K562 (cell line): ENCODE results near the gene RWDD3. TPM values are rescaled to one million over a fixed set of nuclear protein-coding genes. Genes with fewer than 3 reads are reported as not detected.
A peak's percentile ranks its signal among the peaks of the same experiment; 100 is the strongest.

Experiments
- AFF1 ChIP-seq, 2 experiments: fragments of 450-650 bp; IDR thresholded peaks; 2 replicates each; pipeline ENCODE4 v1.6.1; 2018; ENCODE audit warnings: mild to moderate bottlenecking in 2 of 2, low read depth in 1 of 2; ENCODE audit not compliant: partially characterized antibody in 2 of 2
- CBX1 ChIP-seq: sonication (generic); IDR thresholded peaks from 2 replicates; pipeline ENCODE4 v1.6.1; 2016; ENCODE audit warnings: antibody characterized with exemption, low read depth, mild to moderate bottlenecking
- CEBPG ChIP-seq, 3 experiments: fragments of 200-800 bp in 1 of 3; sonication (Bioruptor generic) in 1 of 3; sonication (generic) in 1 of 3; formaldehyde crosslinking in 1 of 3; IDR thresholded peaks in 2 of 3; conservative IDR thresholded peaks in 1 of 3; 2 replicates each; pipeline versions ENCODE4 v1.6.1 to v1.8.0; 2016 to 2022; ENCODE audit warnings: missing compliant biosample characterization in 2 of 3, missing genetic modification characterization in 2 of 3, mild to moderate bottlenecking in 1 of 3, missing genetic modification reagents in 1 of 3
- DNMT1 ChIP-seq: fragments of 450-650 bp; IDR thresholded peaks from 2 replicates; pipeline ENCODE4 v1.6.1; 2016; ENCODE audit warnings: antibody characterized with exemption, mild to moderate bottlenecking
- HDAC1 ChIP-seq, 2 experiments: fragments of 450-650 bp; IDR thresholded peaks; 2 replicates each; pipeline ENCODE4 v1.6.1; 2016 to 2017; ENCODE audit warnings: inconsistent platforms in 1 of 2, mild to moderate bottlenecking in 1 of 2, moderate library complexity in 1 of 2
- KHSRP ChIP-seq: fragments of 450-650 bp; IDR thresholded peaks from 2 replicates; pipeline ENCODE4 v1.6.1; 2017
- KLF6 ChIP-seq: fragments of 250-450 bp; sonication (Bioruptor Pico); IDR thresholded peaks from 2 replicates; pipeline ENCODE4 v1.4.0; 2020; ENCODE audit warnings: mild to moderate bottlenecking, moderate library complexity, borderline replicate concordance
- NFIC ChIP-seq: fragments of 450-650 bp; IDR thresholded peaks from 2 replicates; pipeline ENCODE4 v1.6.1; 2017; ENCODE audit warnings: mild to moderate bottlenecking, inconsistent platforms
- NFXL1 ChIP-seq: fragments of 450-650 bp; formaldehyde crosslinking; IDR thresholded peaks from 2 replicates; pipeline ENCODE4 v1.4.0; 2021; ENCODE audit warnings: mild to moderate bottlenecking
- NKRF ChIP-seq: fragments of 450-650 bp; IDR thresholded peaks from 2 replicates; pipeline ENCODE4 v1.6.1; 2016; ENCODE audit warnings: borderline replicate concordance
- RBM25 ChIP-seq: fragments of 200-400 bp; formaldehyde crosslinking; IDR thresholded peaks from 2 replicates; pipeline ENCODE4 v1.6.1; 2018; ENCODE audit warnings: low read length, low read depth, moderate library complexity; ENCODE audit not compliant: severe bottlenecking
- SIN3B ChIP-seq: fragments of 450-650 bp; IDR thresholded peaks from 2 replicates; pipeline ENCODE4 v1.6.1; 2017; ENCODE audit warnings: low read depth, mild to moderate bottlenecking, moderate library complexity
- SMAD4 ChIP-seq: fragments of 250-450 bp; sonication (Bioruptor Pico); conservative IDR thresholded peaks from 2 replicates; pipeline ENCODE4 v1.8.0; 2021; ENCODE audit warnings: inconsistent platforms, mild to moderate bottlenecking, moderate library complexity
- SMC3 ChIP-seq: conservative IDR thresholded peaks from 2 replicates; pipeline ENCODE4 v1.6.1; 2011; ENCODE audit warnings: low read depth, low read length, improper control_type of control experiment; ENCODE audit not compliant: insufficient read depth
- SUPT5H ChIP-seq: fragments of 450-650 bp; IDR thresholded peaks from 2 replicates; pipeline ENCODE4 v1.6.1; 2016
- TEAD2 ChIP-seq: fragments of 450-650 bp; IDR thresholded peaks from 2 replicates; pipeline ENCODE4 v1.6.1; 2016; ENCODE audit warnings: missing genetic modification characterization, control low read depth, missing compliant biosample characterization
- YY1 ChIP-seq, 3 experiments: IDR thresholded peaks; 2 replicates each; pipeline ENCODE4 v1.6.1; 2011; ENCODE audit warnings: low read length in 2 of 3, mild to moderate bottlenecking in 2 of 3, moderate library complexity in 2 of 3, borderline replicate concordance in 1 of 3, control low read depth in 1 of 3, low read depth in 1 of 3; ENCODE audit not compliant: insufficient read depth in 3 of 3, insufficient replicate concordance in 2 of 3, control insufficient read depth in 1 of 3, insufficient read length in 1 of 3; ENCODE audit errors: extremely low read depth in 1 of 3
- polyA plus RNA-seq, 8 experiments: library from polyadenylated mRNA; depleted of rRNA in 4 of 8; stranded (reverse) in 5 of 8; unstranded in 3 of 8; fragments of >200 nt; fragmentation: Nextera tagmentation in 2 of 8; fragmentation: Illumina TruSeq in 1 of 8; extraction: Ambion mirVana in 2 of 8; extraction: Trizol in 1 of 8; gene quantifications; 2 replicates each; pipeline versions ENCODE4 v1.2.1 to v1.2.3, GENCODE V29; 2011 to 2014; ENCODE audit warnings: inconsistent platforms in 1 of 8, missing spikeins in 1 of 8
- total RNA-seq, 7 experiments: library from RNA; depleted of rRNA in 6 of 7; stranded (reverse); fragments of >200 nt in 6 of 7; fragmentation: Illumina TruSeq in 2 of 7; extraction: Trizol in 2 of 7; gene quantifications; 2 replicates each; pipeline versions ENCODE4 v1.2.1 to v1.2.3, GENCODE V29; 2011 to 2021; ENCODE audit warnings: low replicate concordance in 1 of 7
- TF ChIP-seq, protein P1 (sequence below): sonication (generic); formaldehyde crosslinking; IDR thresholded peaks from 2 replicates; pipeline ENCODE4 v1.8.0; 2022; ENCODE audit warnings: mild to moderate bottlenecking, missing genetic modification reagents, borderline replicate concordance

RWDD3 gene
- total and polyA plus RNA-seq, 9 of the 15 experiments (the other 6 are each of a cell fraction or from before 2014, with no cell fraction given): 21.6 to 65.0 (median 34.9) TPM

- TF ChIP-seq AFF1 (IDR thresholded peaks at IDR 0.05; ENCODE audit: low read depth in 1 of 2, partially characterized antibody in 2 of 2): no peak
- TF ChIP-seq DNMT1: no peak
- peak; percentile 49 for TF ChIP-seq RBM25
- TF ChIP-seq HDAC1 (IDR thresholded peaks at IDR 0.05): peak in 1 of 2 experiments; percentile 78; a peak in 1 of 4 replicates
- TF ChIP-seq NFXL1 (CRISPR knock-in tag): no peak
- TF ChIP-seq, protein P1, sequence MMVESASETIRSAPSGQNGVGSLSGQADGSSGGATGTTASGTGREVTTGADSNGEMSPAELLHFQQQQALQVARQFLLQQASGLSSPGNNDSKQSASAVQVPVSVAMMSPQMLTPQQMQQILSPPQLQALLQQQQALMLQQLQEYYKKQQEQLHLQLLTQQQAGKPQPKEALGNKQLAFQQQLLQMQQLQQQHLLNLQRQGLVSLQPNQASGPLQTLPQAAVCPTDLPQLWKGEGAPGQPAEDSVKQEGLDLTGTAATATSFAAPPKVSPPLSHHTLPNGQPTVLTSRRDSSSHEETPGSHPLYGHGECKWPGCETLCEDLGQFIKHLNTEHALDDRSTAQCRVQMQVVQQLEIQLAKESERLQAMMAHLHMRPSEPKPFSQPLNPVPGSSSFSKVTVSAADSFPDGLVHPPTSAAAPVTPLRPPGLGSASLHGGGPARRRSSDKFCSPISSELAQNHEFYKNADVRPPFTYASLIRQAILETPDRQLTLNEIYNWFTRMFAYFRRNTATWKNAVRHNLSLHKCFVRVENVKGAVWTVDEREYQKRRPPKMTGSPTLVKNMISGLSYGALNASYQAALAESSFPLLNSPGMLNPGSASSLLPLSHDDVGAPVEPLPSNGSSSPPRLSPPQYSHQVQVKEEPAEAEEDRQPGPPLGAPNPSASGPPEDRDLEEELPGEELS: peak; percentile 72; the same call in 1 of the 2 replicates
- peak; percentile 62; the same call in 1 of the 2 replicates for TF ChIP-seq NKRF
- peak; percentile 26; the same call in 1 of the 2 replicates for TF ChIP-seq NFIC
- peak; percentile 70 for TF ChIP-seq SIN3B
- TF ChIP-seq CEBPG (CRISPR knock-in tag; IDR thresholded peaks at IDR 0.05): 0 out of 2 replicates have a peak, but pooled peaks have one; percentile 31
- TF ChIP-seq CEBPG (tag; conservative IDR thresholded peaks at IDR 0.05 in 1 of 2, IDR thresholded peaks at IDR 0.05 in 1 of 2): no peak
- TF ChIP-seq SMAD4 (CRISPR knock-in tag): peak; percentile 78; the same call in 1 of the 2 replicates
- peak; percentile 78 for TF ChIP-seq SUPT5H
- TF ChIP-seq TEAD2 (tag): no peak
- 0 out of 2 replicates have a peak, but pooled peaks have one; percentile 65 for TF ChIP-seq CBX1
- TF ChIP-seq KLF6 (CRISPR knock-in tag): 0 out of 2 replicates have a peak, but pooled peaks have one; percentile 54
- TF ChIP-seq KHSRP: no peak
- peak; percentile 92 for TF ChIP-seq SMC3
- TF ChIP-seq YY1 (IDR thresholded peaks at IDR 0.05; ENCODE audit: borderline replicate concordance in 1 of 3, control insufficient read depth in 1 of 3, extremely low read depth in 1 of 3, insufficient read depth in 3 of 3, insufficient read length in 1 of 3, insufficient replicate concordance in 2 of 3, low read depth in 1 of 3, low read length in 2 of 3): peak; percentile 60 to 92 (median 83)
These were observed at the start of gene RWDD3 (continued) for GRCh38 chr1:95233737-95234500.
